Activated CD4-positive, alpha-beta T cell treated with anti-CD3 and anti-CD28 coated beads, Interleukin-2, amount 50 U/mL, for 16 hours (primary cell): ENCODE results near the gene NSL1.

Experiments
- DNase-seq: peaks from one replicate; pipeline ENCODE4 v3.0.0-alpha.2; 2020

NSL1 gene

GRCh38 chr1:212701910-212702309 lies 89.7 kb downstream of the NSL1 start:
- DNase-seq: no peak

GRCh38 chr1:212700892-212701819 lies 90.4 kb downstream of the NSL1 start:
- DNase-seq: peak; percentile 65

- peak; percentile 74 for DNase-seq
Measured at GRCh38 chr1:212700223-212700891, 91.2 kb downstream of the NSL1 start.

GRCh38 chr1:212699625-212700222 lies 91.9 kb downstream of the NSL1 start, which contains the start of gene BATF3:
TSS of gene BATF3 (minus strand) at chr1:212699840. CDS start at chr1:212699762, 78 bp downstream.
- DNase-seq: peak; percentile 79

GRCh38 chr1:212699104-212699624 lies 92.4 kb downstream of the NSL1 start:
- DNase-seq: peak; percentile 78

GRCh38 chr1:212698467-212699103 lies 93.0 kb downstream of the NSL1 start:
- DNase-seq: no peak

- no peak for DNase-seq
Measured at GRCh38 chr1:212696721-212697331, 94.8 kb downstream of the NSL1 start.

GRCh38 chr1:212692774-212693644 lies 98.6 kb downstream of the NSL1 start:
- no peak for DNase-seq

GRCh38 chr1:212691561-212692071 lies 100.0 kb downstream of the NSL1 start:
- DNase-seq: peak; percentile 96

GRCh38 chr1:212690816-212691403 lies 100.7 kb downstream of the NSL1 start:
- no peak for DNase-seq

- no peak for DNase-seq
Measured at GRCh38 chr1:212689758-212690529, 101.6 kb downstream of the NSL1 start.

GRCh38 chr1:212689196-212689725 lies 102.3 kb downstream of the NSL1 start:
- DNase-seq: no peak

- no peak for DNase-seq
Measured at GRCh38 chr1:212688341-212689047, 103.1 kb downstream of the NSL1 start.

- DNase-seq: no peak
Measured at GRCh38 chr1:212687811-212688210, 103.8 kb downstream of the NSL1 start.

- DNase-seq: no peak
Measured at GRCh38 chr1:212686591-212686990, 105.0 kb downstream of the NSL1 start.

- no peak for DNase-seq
Measured at GRCh38 chr1:212686069-212686468, 105.5 kb downstream of the NSL1 start.

GRCh38 chr1:212685429-212685828 lies 106.1 kb downstream of the NSL1 start:
- no peak for DNase-seq

GRCh38 chr1:212684521-212685090 lies 107.0 kb downstream of the NSL1 start:
- DNase-seq: no peak

GRCh38 chr1:212684076-212684475 lies 107.5 kb downstream of the NSL1 start:
- no peak for DNase-seq
